Measurements from ENCODE around the gene IFNA13.

- no peak for TF ChIP-seq CTCF (IDR thresholded peaks at IDR 0.05)
- no peak for TF ChIP-seq ATF2 (CRISPR knock-in tag; IDR thresholded peaks at IDR 0.05; ENCODE audit: borderline replicate concordance, low read depth)
- no peak for TF ChIP-seq ARID4B (CRISPR knock-in tag; IDR thresholded peaks at IDR 0.05; ENCODE audit: borderline replicate concordance)
- no peak for TF ChIP-seq CREM (CRISPR knock-in tag; IDR thresholded peaks at IDR 0.05)
- TF ChIP-seq RORB (CRISPR knock-in tag; IDR thresholded peaks at IDR 0.05) = no peak
- no peak for TF ChIP-seq ZNF281 (CRISPR knock-in tag; IDR thresholded peaks at IDR 0.05)
- TF ChIP-seq PRDM15 (CRISPR knock-in tag; IDR thresholded peaks at IDR 0.05) = no peak
- TF ChIP-seq KAT7 (CRISPR knock-in tag; IDR thresholded peaks at IDR 0.05; ENCODE audit: borderline replicate concordance) = no peak
- no peak for TF ChIP-seq SP1 (CRISPR knock-in tag; conservative IDR thresholded peaks at IDR 0.05)
- no peak for TF ChIP-seq FOXJ3 (CRISPR knock-in tag; IDR thresholded peaks at IDR 0.05; ENCODE audit: borderline replicate concordance)
- no peak for TF ChIP-seq E2F4 (CRISPR knock-in tag; IDR thresholded peaks at IDR 0.05; ENCODE audit: borderline replicate concordance, low read depth)
- TF ChIP-seq ZNF416 (CRISPR knock-in tag; IDR thresholded peaks at IDR 0.05) = no peak
- no peak for TF ChIP-seq NFYB (CRISPR knock-in tag; conservative IDR thresholded peaks at IDR 0.05; ENCODE audit: low read depth)
These were observed 13.8 kb upstream of the IFNA13 start for GRCh38 chr9:21381448-21382339.
